Measurements from ENCODE around the gene SH3RF1.
A peak's percentile ranks its signal among the peaks of the same experiment; 100 is the strongest.

Gene SH3RF1

GRCh38 chr4:169079942-169080827 is 190.6 kb downstream of the SH3RF1 start:
- peak overlapping the region; percentile 65 for H3K4me2 ChIP-seq (ENCODE audit: low read length)
- H3K4me3 ChIP-seq (ENCODE audit: low read depth, low read length): peak overlapping the region; percentile 33
- H2AFZ ChIP-seq: peak overlapping the region; percentile 77
- no peaks in the 10 kb centered on the region for H3K27me3 ChIP-seq (ENCODE audit: control insufficient read depth, insufficient read depth, low read length)
- no peaks in the 10 kb centered on the region for H3K79me2 ChIP-seq
- no peaks in the 10 kb centered on the region for H3K9me3 ChIP-seq (ENCODE audit: control insufficient read depth, low read length)
- TF ChIP-seq CTCF (IDR thresholded peaks at IDR 0.05): no peak
- H3K9ac ChIP-seq: no peak overlapping the region
- H3K36me3 ChIP-seq (ENCODE audit: control insufficient read depth, insufficient read depth, low read length): no peaks in the 10 kb centered on the region
- peak overlapping the region; percentile 73 for H3K27ac ChIP-seq
- H3K4me1 ChIP-seq: peaks cover 2% of the 10 kb centered on the region

GRCh38 chr4:169074117-169074516 is 196.6 kb downstream of the SH3RF1 start:
- no peaks in the 10 kb centered on the region for H3K79me2 ChIP-seq
- H3K4me3 ChIP-seq (ENCODE audit: low read depth, low read length): no peak overlapping the region
- no peaks in the 10 kb centered on the region for H3K36me3 ChIP-seq (ENCODE audit: control insufficient read depth, insufficient read depth, low read length)
- no peak overlapping the region for H2AFZ ChIP-seq
- H3K9ac ChIP-seq: no peak overlapping the region
- no peaks in the 10 kb centered on the region for H3K27me3 ChIP-seq (ENCODE audit: control insufficient read depth, insufficient read depth, low read length)
- no peak overlapping the region for H3K27ac ChIP-seq
- H3K4me1 ChIP-seq: no peaks in the 10 kb centered on the region
- H3K4me2 ChIP-seq (ENCODE audit: low read length): no peak overlapping the region
- no peak for TF ChIP-seq CTCF (IDR thresholded peaks at IDR 0.05)
- H3K9me3 ChIP-seq (ENCODE audit: control insufficient read depth, low read length): no peaks in the 10 kb centered on the region

- Histone ChIP-seq H3K9ac (no peak overlapping the region), H3K27me3 (ENCODE audit: control insufficient read depth, insufficient read depth, low read length) (no peaks in the 10 kb centered on the region), H3K79me2 (no peaks in the 10 kb centered on the region), H3K4me1 (no peaks in the 10 kb centered on the region), H2AFZ (no peak overlapping the region), H3K27ac (no peak overlapping the region), H3K36me3 (ENCODE audit: control insufficient read depth, insufficient read depth, low read length) (no peaks in the 10 kb centered on the region), H3K9me3 (ENCODE audit: control insufficient read depth, low read length) (no peaks in the 10 kb centered on the region), H3K4me3 (ENCODE audit: low read depth, low read length) (no peak overlapping the region), H3K4me2 (ENCODE audit: low read length) (no peak overlapping the region)
- TF ChIP-seq CTCF (IDR thresholded peaks at IDR 0.05): no peak
Measured at GRCh38 chr4:169071747-169072146, 199.0 kb downstream of the SH3RF1 start.

GRCh38 chr4:169070895-169071218 is 199.9 kb downstream of the SH3RF1 start:
- Histone ChIP-seq H3K4me2 (ENCODE audit: low read length) (no peak overlapping the region), H2AFZ (no peak overlapping the region), H3K9me3 (ENCODE audit: control insufficient read depth, low read length) (no peaks in the 10 kb centered on the region), H3K27me3 (ENCODE audit: control insufficient read depth, insufficient read depth, low read length) (no peaks in the 10 kb centered on the region), H3K9ac (no peak overlapping the region), H3K79me2 (no peaks in the 10 kb centered on the region), H3K36me3 (ENCODE audit: control insufficient read depth, insufficient read depth, low read length) (no peaks in the 10 kb centered on the region), H3K27ac (no peak overlapping the region), H3K4me1 (no peaks in the 10 kb centered on the region), H3K4me3 (ENCODE audit: low read depth, low read length) (no peak overlapping the region)
- no peak for TF ChIP-seq CTCF (IDR thresholded peaks at IDR 0.05)
